ENCODE results near the gene BCR.

GRCh38 chr22:23164091-23164490, 16.2 kb upstream of the BCR start:
- TF ChIP-seq CTCF (IDR thresholded peaks at IDR 0.05) (no peak), POLR2A (IDR thresholded peaks at IDR 0.05) (no peak)
